Panc1 (cell line): ENCODE data around the gene MYO5B. TPM values are rescaled to one million over a fixed set of nuclear protein-coding genes. Genes with fewer than 3 reads are reported as not detected.

Source experiments
- ATAC-seq: fragments of 200-7000 bp; cut with Tn5 transposase; 2 replicates; pipeline ENCODE4 v1.9.1; 2020; ENCODE audit warnings: mild to moderate bottlenecking, moderate library complexity
- BruUV-seq: library from RNA; stranded (reverse); fragments of 400-500 nt; replicated peaks from 2 replicates; lab custom pipeline; 2021; lab: Mats Ljungman, UMichigan
- CTCF ChIA-PET: fragments of 300-600 bp; sonication (Branson Sonifier 250); formaldehyde crosslinking; loops from one replicate; lab custom pipeline; 2022; ENCODE audit warnings: antibody characterized with exemption; lab: Charles Lee
- POLR2A ChIA-PET: fragments of 300-600 bp; sonication (Branson Sonifier 250); formaldehyde crosslinking; loops from one replicate; lab custom pipeline; 2022; ENCODE audit warnings: antibody characterized with exemption; lab: Charles Lee
- DNase-seq: peaks from one replicate; pipeline ENCODE4 v3.0.0-alpha.2; 2010; ENCODE audit warnings: low read depth, low spot score
- H3K27ac ChIP-seq: 2 replicates; pipeline ENCODE4 v1.5.1; 2011; ENCODE audit warnings: mild to moderate bottlenecking, low read length, inconsistent platforms
- H3K27me3 ChIP-seq: fragments of 200-500 bp; sonication (Bioruptor generic); 2 replicates; pipeline ENCODE4 v1.6.0; 2014; ENCODE audit warnings: low read length, inconsistent platforms; ENCODE audit not compliant: control insufficient read depth, insufficient read depth
- H3K36me3 ChIP-seq: fragments of 200-500 bp; sonication (Bioruptor generic); 2 replicates; pipeline ENCODE4 v1.5.1; 2014; ENCODE audit warnings: inconsistent platforms, mild to moderate bottlenecking, low read length, moderate library complexity; ENCODE audit not compliant: control insufficient read depth, insufficient read depth
- H3K4me1 ChIP-seq: 2 replicates; pipeline ENCODE4 v1.5.1; 2011; ENCODE audit warnings: inconsistent platforms, mild to moderate bottlenecking, low read length, moderate library complexity; ENCODE audit not compliant: control insufficient read depth, insufficient read depth
- H3K4me3 ChIP-seq, 2 experiments: 2 replicates each; pipeline ENCODE4 v1.5.1; 2011 to 2012; ENCODE audit warnings: low read depth in 2 of 2, low read length in 2 of 2, mild to moderate bottlenecking in 2 of 2, inconsistent platforms in 1 of 2, moderate library complexity in 1 of 2
- H3K9me3 ChIP-seq: fragments of 200-500 bp; sonication (Bioruptor generic); 2 replicates; pipeline ENCODE4 v1.5.1; 2014; ENCODE audit warnings: low read depth, mild to moderate bottlenecking, inconsistent platforms, low read length, moderate library complexity; ENCODE audit not compliant: control insufficient read depth, insufficient read depth
- POLR2AphosphoS5 ChIP-seq: IDR thresholded peaks from 2 replicates; pipeline ENCODE4 v1.6.1; 2012; ENCODE audit warnings: mild to moderate bottlenecking, low read depth, low read length, moderate library complexity
- REST ChIP-seq, 2 experiments: IDR thresholded peaks; 2 replicates each; pipeline ENCODE4 v1.6.1; 2011 to 2012; ENCODE audit warnings: low read depth in 2 of 2, control low read depth in 1 of 2, low read length in 1 of 2, mild to moderate bottlenecking in 1 of 2, moderate library complexity in 1 of 2; ENCODE audit not compliant: insufficient read depth in 1 of 2
- SIN3A ChIP-seq: IDR thresholded peaks from 2 replicates; pipeline ENCODE4 v1.6.1; 2012; ENCODE audit warnings: low read depth, mild to moderate bottlenecking, low read length, moderate library complexity, borderline replicate concordance; ENCODE audit not compliant: insufficient read depth
- TCF7L2 ChIP-seq: IDR thresholded peaks from 2 replicates; pipeline ENCODE4 v1.6.1; 2011; ENCODE audit warnings: mild to moderate bottlenecking, low read depth, low read length, inconsistent platforms
- in situ Hi-C: cut with HindIII; loops from 2 replicates; pipeline ENCODE4 v1.10.0; 2016; ENCODE audit warnings: low sequenced_read_pairs, low pct_unique_long_range_greater_than_20kb
- intact Hi-C: fragments of 100-400 bp; cut with micrococcal nuclease; formaldehyde crosslinking; loops from one replicate; pipeline ENCODE4 v1.10.0; 2022; ENCODE audit not compliant: unreplicated experiment
- total RNA-seq: library from RNA; stranded (reverse); gene quantifications from one replicate; pipeline ENCODE4 v1.2.1, GENCODE V29; 2021; ENCODE audit not compliant: unreplicated experiment
- TF ChIP-seq, protein P1 (sequence below): fragments of 450-650 bp; IDR thresholded peaks from 2 replicates; pipeline ENCODE4 v1.5.1; 2017; ENCODE audit warnings: mild to moderate bottlenecking

The MYO5B gene
- total RNA-seq, 1 experiment from 2014 or later: 0.31 TPM

DNA sequence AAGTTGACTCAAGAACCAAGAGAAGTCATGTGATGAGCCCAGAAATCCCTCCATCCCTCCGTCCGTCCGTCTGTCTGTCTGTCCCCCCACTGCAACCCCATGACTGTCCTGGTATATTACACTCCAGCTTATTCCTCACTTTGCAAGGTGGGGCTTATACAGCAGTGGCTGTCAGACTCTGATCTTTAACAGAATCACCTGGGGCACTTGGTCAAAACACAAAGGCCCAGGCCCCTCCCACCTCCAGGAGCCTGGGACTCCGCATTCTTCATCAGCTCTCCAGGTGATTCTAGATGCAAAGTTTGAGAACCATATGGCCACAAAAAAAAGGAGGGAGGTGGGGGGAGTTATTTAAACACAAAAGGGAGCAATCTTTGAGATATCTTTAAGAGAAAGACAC lies 61.4 kb downstream of the MYO5B start:
- no peak for TF ChIP-seq SIN3A
- no peak for TF ChIP-seq REST (IDR thresholded peaks at IDR 0.05; ENCODE audit: insufficient read depth in 1 of 2, low read depth in 2 of 2, low read length in 1 of 2)
- TF ChIP-seq TCF7L2: no peak
- no peak for TF ChIP-seq POLR2AphosphoS5
- TF ChIP-seq, protein P1, sequence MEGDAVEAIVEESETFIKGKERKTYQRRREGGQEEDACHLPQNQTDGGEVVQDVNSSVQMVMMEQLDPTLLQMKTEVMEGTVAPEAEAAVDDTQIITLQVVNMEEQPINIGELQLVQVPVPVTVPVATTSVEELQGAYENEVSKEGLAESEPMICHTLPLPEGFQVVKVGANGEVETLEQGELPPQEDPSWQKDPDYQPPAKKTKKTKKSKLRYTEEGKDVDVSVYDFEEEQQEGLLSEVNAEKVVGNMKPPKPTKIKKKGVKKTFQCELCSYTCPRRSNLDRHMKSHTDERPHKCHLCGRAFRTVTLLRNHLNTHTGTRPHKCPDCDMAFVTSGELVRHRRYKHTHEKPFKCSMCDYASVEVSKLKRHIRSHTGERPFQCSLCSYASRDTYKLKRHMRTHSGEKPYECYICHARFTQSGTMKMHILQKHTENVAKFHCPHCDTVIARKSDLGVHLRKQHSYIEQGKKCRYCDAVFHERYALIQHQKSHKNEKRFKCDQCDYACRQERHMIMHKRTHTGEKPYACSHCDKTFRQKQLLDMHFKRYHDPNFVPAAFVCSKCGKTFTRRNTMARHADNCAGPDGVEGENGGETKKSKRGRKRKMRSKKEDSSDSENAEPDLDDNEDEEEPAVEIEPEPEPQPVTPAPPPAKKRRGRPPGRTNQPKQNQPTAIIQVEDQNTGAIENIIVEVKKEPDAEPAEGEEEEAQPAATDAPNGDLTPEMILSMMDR: no peak
- Histone ChIP-seq H3K9me3 (no peaks in the 10 kb centered on the region), H3K4me3 (no peak overlapping the region), H3K36me3 (no peaks in the 10 kb centered on the region), H3K4me1 (no peaks in the 10 kb centered on the region), H3K27me3 (0 out of 2 replicates have a peak, but pooled peaks cover 2% of the 10 kb centered on the region), H3K27ac (no peak overlapping the region)
- ChIA-PET POLR2A (no interaction called here), CTCF (no interaction called here)
- ATAC-seq (no peak), DNase-seq (no peak)
- in situ Hi-C loops: no loop called here
- intact Hi-C loops: no loop called here
- no TSS peak for BruUV-seq

- in situ Hi-C loops (no loop called here), intact Hi-C loops (no loop called here)
- POLR2A ChIA-PET: no interaction called here
- Histone ChIP-seq H3K4me3 (no peak overlapping the region), H3K27ac (no peak overlapping the region), H3K9me3 (no peaks in the 10 kb centered on the region), H3K27me3 (0 out of 2 replicates have a peak, but pooled peaks cover 2% of the 10 kb centered on the region), H3K36me3 (no peaks in the 10 kb centered on the region), H3K4me1 (no peaks in the 10 kb centered on the region)
- TF ChIP-seq TCF7L2: no peak
- no peak for TF ChIP-seq POLR2AphosphoS5
- no TSS peak for BruUV-seq
- CTCF ChIA-PET: no interaction called here
- DNase-seq (no peak), ATAC-seq (no peak)
Observed at GRCh38 chr18:50131591-50131990, 63.4 kb downstream of the MYO5B start.

- no TSS peak for BruUV-seq
- TF ChIP-seq, protein P1: no peak
- no peak for TF ChIP-seq TCF7L2
- no peak for TF ChIP-seq SIN3A
- no peak for TF ChIP-seq POLR2AphosphoS5
- H3K27ac ChIP-seq: no peak overlapping the region
- H3K4me1 ChIP-seq: no peaks in the 10 kb centered on the region
- ATAC-seq (no peak), DNase-seq (no peak)
- intact Hi-C loops (no loop called here), in situ Hi-C loops (no loop called here)
- ChIA-PET CTCF (no interaction called here), POLR2A (no interaction called here)
- no peaks in the 10 kb centered on the region for H3K36me3 ChIP-seq
- no peaks in the 10 kb centered on the region for H3K9me3 ChIP-seq
- H3K27me3 ChIP-seq: no peaks in the 10 kb centered on the region
- H3K4me3 ChIP-seq: no peak overlapping the region
Observed at GRCh38 chr18:50128506-50129271, 66.3 kb downstream of the MYO5B start.
